Endothelial cell (in vitro differentiated cells): Measurements from ENCODE around the gene MOV10L1. TPM values are rescaled to one million over a fixed set of nuclear protein-coding genes. Genes with fewer than 3 reads are reported as not detected.

Experiments
- DNase-seq: peaks from one replicate; pipeline ENCODE4 v3.0.0; 2021; ENCODE audit warnings: low spot score
- H3K27ac Mint-ChIP-seq: one replicate; pipeline ENCODE4 v1.8.0; 2021; ENCODE audit warnings: mixed read lengths, inconsistent platforms; ENCODE audit not compliant: unreplicated experiment
- H3K27me3 Mint-ChIP-seq: one replicate; pipeline ENCODE4 v1.8.0; 2021; ENCODE audit warnings: mild to moderate bottlenecking, moderate library complexity, mixed read lengths, inconsistent platforms; ENCODE audit not compliant: unreplicated experiment
- H3K36me3 Mint-ChIP-seq: one replicate; pipeline ENCODE4 v1.8.0; 2021; ENCODE audit warnings: mild to moderate bottlenecking, low read depth, mixed read lengths, inconsistent platforms; ENCODE audit not compliant: unreplicated experiment
- H3K4me1 Mint-ChIP-seq: one replicate; pipeline ENCODE4 v1.8.0; 2021; ENCODE audit warnings: mild to moderate bottlenecking, mixed read lengths, inconsistent platforms; ENCODE audit not compliant: unreplicated experiment
- H3K4me3 Mint-ChIP-seq: one replicate; pipeline ENCODE4 v1.8.0; 2021; ENCODE audit warnings: mild to moderate bottlenecking, mixed read lengths, inconsistent platforms; ENCODE audit not compliant: unreplicated experiment
- H3K9me3 Mint-ChIP-seq: one replicate; pipeline ENCODE4 v1.8.0; 2021; ENCODE audit warnings: mixed read lengths, inconsistent platforms; ENCODE audit not compliant: unreplicated experiment
- total RNA-seq: library from RNA; stranded (reverse); fragmentation: NEBNext Ultra II Directional; extraction: Animal tissue kit (Norgen Biotek cat#: 25700); gene quantifications from one replicate; pipeline ENCODE4 v1.2.1, GENCODE V29; 2021; ENCODE audit not compliant: unreplicated experiment
- TF ChIP-seq, protein P1 (sequence below): fragments of 200-600 bp; sonication (generic); IDR thresholded peaks from one replicate; pipeline ENCODE4 v1.5.0; 2021; ENCODE audit warnings: antibody characterized with exemption; ENCODE audit not compliant: unreplicated experiment

The MOV10L1 gene
- total RNA-seq, 1 donor from 2014 or later, result not detected

DNA sequence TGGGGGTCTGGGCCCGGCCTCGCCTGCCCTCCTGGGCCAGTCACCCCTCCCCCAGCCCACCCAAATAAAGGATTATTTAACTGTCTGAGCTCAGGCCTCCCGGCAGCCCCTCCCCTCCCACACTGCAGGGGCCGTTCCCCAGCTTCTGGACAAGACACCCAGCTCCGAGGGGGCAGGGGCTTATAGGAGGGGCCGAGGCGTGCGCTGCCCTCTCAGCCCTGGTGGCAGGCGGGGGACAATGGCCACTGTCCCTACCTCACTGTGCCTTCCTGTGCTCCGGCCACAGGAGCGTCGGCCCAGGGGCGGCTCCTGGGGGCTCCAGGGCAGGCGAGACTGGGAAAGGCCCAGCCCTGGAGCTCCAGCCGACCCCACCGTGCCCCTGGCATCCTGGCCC, 108.8 kb downstream of the MOV10L1 start:
- Mint-ChIP-seq H3K4me1 (peaks cover 6% of the 10 kb centered on the region), H3K27ac (no peak overlapping the region)
- DNase-seq, result no peak

DNA sequence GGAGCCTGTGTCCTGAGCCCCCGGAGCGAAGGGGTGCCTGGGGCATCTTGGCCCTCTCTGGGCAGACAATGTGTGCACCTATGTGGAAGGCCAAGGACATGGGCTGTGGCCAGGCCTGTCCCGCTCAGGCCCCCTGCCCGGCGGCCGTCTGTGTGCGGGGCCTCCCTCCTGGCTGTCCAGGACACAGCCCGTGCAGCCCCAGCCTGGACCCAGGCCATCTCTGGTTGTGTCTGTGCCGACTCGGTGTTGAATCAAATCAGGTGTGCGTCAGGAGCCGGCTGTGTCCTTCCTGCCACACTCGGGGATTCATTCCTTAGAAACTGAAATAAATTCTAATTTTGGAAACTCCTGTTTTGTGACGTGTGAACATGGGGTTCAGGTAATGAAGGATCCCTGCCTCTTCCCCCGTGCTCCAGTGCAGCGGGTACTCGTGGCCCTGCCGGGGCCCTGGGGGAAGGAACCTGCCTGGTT, 109.5 kb downstream of the MOV10L1 start:
- no peak overlapping the region for H3K27ac Mint-ChIP-seq
- H3K9me3 Mint-ChIP-seq, result no peaks in the 10 kb centered on the region
- H3K4me1 Mint-ChIP-seq, result peaks cover 6% of the 10 kb centered on the region
- peaks cover 7% of the 10 kb centered on the region for H3K27me3 Mint-ChIP-seq
- H3K36me3 Mint-ChIP-seq, result peaks cover 4% of the 10 kb centered on the region
- DNase-seq, result no peak
- TF ChIP-seq, protein P1, sequence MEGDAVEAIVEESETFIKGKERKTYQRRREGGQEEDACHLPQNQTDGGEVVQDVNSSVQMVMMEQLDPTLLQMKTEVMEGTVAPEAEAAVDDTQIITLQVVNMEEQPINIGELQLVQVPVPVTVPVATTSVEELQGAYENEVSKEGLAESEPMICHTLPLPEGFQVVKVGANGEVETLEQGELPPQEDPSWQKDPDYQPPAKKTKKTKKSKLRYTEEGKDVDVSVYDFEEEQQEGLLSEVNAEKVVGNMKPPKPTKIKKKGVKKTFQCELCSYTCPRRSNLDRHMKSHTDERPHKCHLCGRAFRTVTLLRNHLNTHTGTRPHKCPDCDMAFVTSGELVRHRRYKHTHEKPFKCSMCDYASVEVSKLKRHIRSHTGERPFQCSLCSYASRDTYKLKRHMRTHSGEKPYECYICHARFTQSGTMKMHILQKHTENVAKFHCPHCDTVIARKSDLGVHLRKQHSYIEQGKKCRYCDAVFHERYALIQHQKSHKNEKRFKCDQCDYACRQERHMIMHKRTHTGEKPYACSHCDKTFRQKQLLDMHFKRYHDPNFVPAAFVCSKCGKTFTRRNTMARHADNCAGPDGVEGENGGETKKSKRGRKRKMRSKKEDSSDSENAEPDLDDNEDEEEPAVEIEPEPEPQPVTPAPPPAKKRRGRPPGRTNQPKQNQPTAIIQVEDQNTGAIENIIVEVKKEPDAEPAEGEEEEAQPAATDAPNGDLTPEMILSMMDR, result no peak
- H3K4me3 Mint-ChIP-seq, result no peak overlapping the region

More for the DNA sequence above, 108.8 kb downstream of the MOV10L1 start:
- H3K9me3 Mint-ChIP-seq, result no peaks in the 10 kb centered on the region
- no peak overlapping the region for H3K4me3 Mint-ChIP-seq
- peaks cover 7% of the 10 kb centered on the region for H3K27me3 Mint-ChIP-seq
- TF ChIP-seq, protein P1, result no peak
- H3K36me3 Mint-ChIP-seq, result peaks cover 4% of the 10 kb centered on the region

DNA sequence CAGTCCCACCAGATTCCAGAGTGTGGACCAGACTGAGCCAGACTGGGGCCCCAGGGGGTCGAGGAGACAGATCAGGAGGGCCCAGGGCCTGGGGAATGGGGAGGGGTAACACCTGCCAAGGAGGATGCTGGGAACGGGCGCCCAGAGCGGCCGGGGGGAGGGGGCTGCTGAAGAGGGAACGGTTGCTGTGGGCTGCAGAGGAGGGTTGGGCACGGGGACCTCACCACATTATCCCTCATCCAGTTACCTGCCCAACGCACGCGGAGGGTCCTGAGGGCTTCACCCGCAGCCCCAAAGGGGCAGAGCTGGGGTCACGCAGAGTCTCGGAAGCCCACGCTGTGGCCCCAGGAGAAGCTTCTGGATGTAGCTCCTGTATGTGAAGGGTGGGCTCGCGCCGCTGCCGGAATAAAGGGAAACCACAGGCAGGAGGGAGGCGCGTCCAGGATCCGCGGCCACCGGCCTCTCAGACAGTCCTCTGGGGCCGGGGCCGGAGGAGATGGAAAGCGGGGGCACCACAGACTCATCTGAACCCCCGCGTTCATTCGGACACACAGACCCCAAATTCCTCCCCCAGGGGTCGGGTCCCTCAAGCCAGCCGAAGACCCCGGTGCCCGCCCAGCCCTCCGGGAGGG, 110.1 kb downstream of the MOV10L1 start:
- peak overlapping the region; percentile 69 for H3K4me3 Mint-ChIP-seq
- no peaks in the 10 kb centered on the region for H3K9me3 Mint-ChIP-seq
- TF ChIP-seq, protein P1, result no peak
- H3K27me3 Mint-ChIP-seq, result peaks cover 7% of the 10 kb centered on the region
- no peak for DNase-seq
- no peak overlapping the region for H3K27ac Mint-ChIP-seq
- H3K36me3 Mint-ChIP-seq, result peaks cover 6% of the 10 kb centered on the region
- H3K4me1 Mint-ChIP-seq, result peaks cover 6% of the 10 kb centered on the region

DNA sequence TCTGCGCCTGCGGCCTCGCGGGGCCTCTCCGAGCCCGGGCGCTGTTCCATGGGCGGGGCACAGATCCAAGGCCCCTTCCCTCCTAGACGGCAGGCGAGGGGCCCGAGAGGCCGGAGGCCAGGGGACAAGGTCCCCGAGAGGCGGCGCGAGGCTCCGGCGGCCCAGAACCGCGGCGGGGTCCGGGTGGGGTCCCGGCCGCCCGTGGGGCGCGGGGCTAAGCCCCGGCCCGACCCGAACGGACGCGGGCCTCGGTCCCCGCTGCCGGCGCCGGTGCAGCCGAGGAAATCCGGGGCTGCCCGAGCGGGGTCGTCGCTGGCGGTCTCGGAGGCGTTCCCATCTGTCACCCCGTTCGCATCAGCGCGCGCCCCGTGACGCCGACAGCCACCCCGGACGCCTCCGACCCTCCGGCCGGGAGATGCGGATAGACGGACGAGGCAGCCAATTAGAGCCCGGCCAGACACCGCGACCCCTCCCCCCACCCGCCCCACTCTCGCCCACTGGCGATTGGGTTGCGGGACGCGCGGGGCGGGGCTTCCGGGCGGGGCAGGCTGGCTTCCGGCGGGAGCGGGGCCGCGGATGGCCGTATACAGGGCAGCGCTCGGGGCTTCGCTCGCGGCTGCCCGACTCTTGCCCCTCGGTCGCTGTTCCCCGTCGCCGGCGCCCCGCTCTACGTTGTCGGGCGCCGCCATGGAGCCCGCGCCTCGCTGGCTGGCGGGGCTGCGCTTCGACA, 110.8 kb downstream of the MOV10L1 start, which contains the start of gene SELENOO:
Gene SELENOO, plus strand, starts transcription at position 551 of the 730 bp plus-strand sequence. Its CDS starts 26 bp downstream, at position 577.
- peak; percentile 92 for DNase-seq
- Mint-ChIP-seq H3K27ac (peak within 1 kb of the TSS; percentile 24), H3K4me1 (peaks cover 6% of the 10 kb centered on the region), H3K27me3 (peaks cover 7% of the 10 kb centered on the region), H3K36me3 (peaks cover 10% of the 10 kb centered on the region), H3K9me3 (no peaks in the 10 kb centered on the region), H3K4me3 (peak within 1 kb of the TSS; percentile 92)
- TF ChIP-seq, protein P1, result no peak
